ENCODE data around the gene CHSY3. TPM values are rescaled to one million over a fixed set of nuclear protein-coding genes. Genes with fewer than 3 reads are reported as not detected.
A peak's percentile ranks its signal among the peaks of the same experiment; 100 is the strongest.

The CHSY3 gene
- total RNA-seq, 1 experiment from 2014 or later, result 0.24 TPM

- H3K36me3 ChIP-seq, result no peaks in the 10 kb centered on the region
- H3K27ac ChIP-seq, result no peak overlapping the region
- H3K4me3 ChIP-seq, result no peak overlapping the region
- H3K4me1 ChIP-seq (replicated peaks), result no peaks in the 10 kb centered on the region
- H3K9me3 ChIP-seq (replicated peaks), result no peaks in the 10 kb centered on the region
- no peak for DNase-seq (ENCODE audit: low read depth in 1 of 2, low spot score in 2 of 2)
- H3K27me3 ChIP-seq (replicated peaks), result no peaks in the 10 kb centered on the region
Observed at GRCh38 chr5:130102375-130102774, 198.1 kb downstream of the CHSY3 start.

GRCh38 chr5:130102960-130103359 lies 198.7 kb downstream of the CHSY3 start:
- Histone ChIP-seq H3K27ac (no peak overlapping the region), H3K4me1 (replicated peaks) (no peaks in the 10 kb centered on the region), H3K36me3 (no peaks in the 10 kb centered on the region), H3K9me3 (replicated peaks) (no peaks in the 10 kb centered on the region), H3K4me3 (no peak overlapping the region), H3K27me3 (replicated peaks) (no peaks in the 10 kb centered on the region)
- DNase-seq (ENCODE audit: low read depth in 1 of 2, low spot score in 2 of 2), result no peak

DNA sequence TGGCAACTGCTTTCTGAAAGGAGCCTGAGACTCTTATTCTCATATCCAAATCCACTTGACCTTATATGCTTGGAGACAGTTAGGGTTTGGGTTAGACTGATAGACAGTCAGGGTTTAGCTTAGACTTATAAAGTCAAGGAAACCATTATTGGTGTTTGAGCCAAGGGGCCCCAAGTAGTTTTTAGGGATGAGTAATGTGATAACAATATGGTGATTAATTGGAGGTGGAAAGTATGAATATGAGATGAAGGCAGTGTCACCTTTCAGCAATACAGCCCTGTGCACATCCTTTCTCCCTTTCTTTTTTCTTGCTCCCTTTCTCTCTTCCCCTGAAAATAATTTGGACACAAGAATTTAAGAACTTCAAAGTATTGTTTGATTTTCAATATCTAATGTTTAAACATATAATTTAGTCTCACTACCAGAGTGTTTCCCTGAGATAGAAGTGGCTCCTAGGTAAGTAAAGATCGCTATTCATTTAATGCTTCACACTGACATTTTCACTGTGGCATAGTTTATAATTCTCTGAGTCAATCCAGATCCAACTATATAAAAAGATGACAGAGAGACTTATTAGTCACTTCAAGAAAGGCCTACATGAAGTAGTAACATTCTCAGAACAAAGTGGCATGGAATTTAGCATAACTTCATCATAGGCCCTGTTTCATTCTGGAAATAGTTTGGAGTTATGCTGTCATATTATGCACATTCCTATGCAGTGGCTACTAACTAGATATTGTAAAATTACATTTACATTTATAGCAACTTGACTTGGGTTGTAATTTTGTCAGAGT lies 200.8 kb downstream of the CHSY3 start:
- Histone ChIP-seq H3K36me3 (no peaks in the 10 kb centered on the region), H3K9me3 (replicated peaks) (no peaks in the 10 kb centered on the region), H3K4me1 (replicated peaks) (no peaks in the 10 kb centered on the region), H3K27ac (no peak overlapping the region), H3K4me3 (no peak overlapping the region), H3K27me3 (replicated peaks) (no peaks in the 10 kb centered on the region)
- DNase-seq (ENCODE audit: low read depth in 1 of 2, low spot score in 2 of 2), result no peak

DNA sequence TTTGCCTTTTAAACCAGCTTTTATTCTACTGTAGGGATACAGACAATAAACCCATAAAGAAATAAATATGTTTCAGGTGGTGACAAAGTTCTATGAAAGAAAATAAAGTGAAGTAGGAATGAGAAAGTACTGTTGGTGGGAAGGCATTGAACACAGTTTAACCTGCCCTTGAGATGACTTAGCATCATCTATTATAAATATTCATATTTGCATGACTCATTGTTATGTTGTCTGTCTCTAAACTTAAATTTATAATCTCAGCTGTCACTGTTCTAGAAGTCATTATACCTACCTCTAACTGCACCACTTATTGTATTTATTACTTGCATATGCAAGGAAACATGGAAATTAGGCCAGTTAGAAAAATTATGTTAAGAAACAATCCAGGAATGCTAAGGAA lies 202.2 kb downstream of the CHSY3 start:
- DNase-seq (ENCODE audit: low read depth in 1 of 2, low spot score in 2 of 2), result no peak
- Histone ChIP-seq H3K4me1 (replicated peaks) (no peaks in the 10 kb centered on the region), H3K4me3 (no peak overlapping the region), H3K9me3 (replicated peaks) (no peaks in the 10 kb centered on the region), H3K27me3 (replicated peaks) (no peaks in the 10 kb centered on the region; the same call in 1 of the 2 replicates), H3K36me3 (no peaks in the 10 kb centered on the region), H3K27ac (no peak overlapping the region)

DNA sequence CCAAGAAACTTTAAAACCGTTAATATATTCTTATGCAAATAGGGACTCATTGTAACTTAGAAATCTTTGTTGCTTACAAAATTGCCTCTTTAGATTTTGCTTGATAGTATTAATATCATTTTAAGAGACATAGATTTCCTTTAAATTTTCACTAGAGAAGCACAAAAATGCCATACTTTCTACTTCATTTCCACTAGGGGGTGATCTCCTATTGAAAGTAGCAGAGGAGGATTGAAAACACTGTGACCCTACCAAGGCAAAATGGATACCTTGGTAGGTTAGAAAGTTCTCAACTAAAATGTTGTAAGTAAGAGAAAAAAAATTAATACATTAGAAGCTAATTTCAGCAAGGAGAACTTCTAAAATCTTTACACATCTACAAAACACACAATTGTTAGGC lies 204.9 kb downstream of the CHSY3 start:
- Histone ChIP-seq H3K36me3 (no peaks in the 10 kb centered on the region), H3K27ac (no peak overlapping the region), H3K4me3 (no peak overlapping the region), H3K4me1 (replicated peaks) (no peaks in the 10 kb centered on the region), H3K9me3 (replicated peaks) (no peaks in the 10 kb centered on the region), H3K27me3 (replicated peaks) (no peaks in the 10 kb centered on the region; the same call in 1 of the 2 replicates)
- DNase-seq (ENCODE audit: low read depth in 1 of 2, low spot score in 2 of 2), result peak in 1 of 2 experiments; percentile 13

GRCh38 chr5:130110328-130110727 lies 206.1 kb downstream of the CHSY3 start:
- no peaks in the 10 kb centered on the region for H3K36me3 ChIP-seq
- no peak overlapping the region for H3K4me3 ChIP-seq
- no peak for DNase-seq (ENCODE audit: low read depth in 1 of 2, low spot score in 2 of 2)
- no peaks in the 10 kb centered on the region for H3K9me3 ChIP-seq (replicated peaks)
- no peaks in the 10 kb centered on the region; the same call in 1 of the 2 replicates for H3K27me3 ChIP-seq (replicated peaks)
- no peaks in the 10 kb centered on the region for H3K4me1 ChIP-seq (replicated peaks)
- H3K27ac ChIP-seq, result no peak overlapping the region

DNA sequence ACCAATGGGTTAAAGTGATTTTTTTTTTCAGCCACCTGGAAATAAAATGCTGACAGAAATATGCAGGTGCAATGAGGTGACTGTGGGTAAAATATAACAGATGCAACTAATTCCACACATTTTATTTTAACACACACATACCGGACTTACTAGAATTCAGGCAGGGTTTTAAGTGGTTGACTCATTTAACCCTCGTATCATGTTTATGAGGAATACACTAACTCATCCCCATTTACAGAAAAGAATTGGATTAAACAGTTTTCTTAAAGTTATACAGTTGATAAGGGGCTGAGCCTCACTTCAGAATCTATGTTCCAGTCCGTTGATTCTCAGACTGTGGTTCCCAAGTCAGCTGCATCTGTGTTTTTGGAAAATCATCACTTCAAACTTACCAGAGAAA lies 207.5 kb downstream of the CHSY3 start:
- no peak for DNase-seq (ENCODE audit: low read depth in 1 of 2, low spot score in 2 of 2)
- Histone ChIP-seq H3K27me3 (replicated peaks) (no peaks in the 10 kb centered on the region; the same call in 1 of the 2 replicates), H3K4me3 (no peak overlapping the region), H3K9me3 (replicated peaks) (no peaks in the 10 kb centered on the region), H3K36me3 (no peaks in the 10 kb centered on the region), H3K27ac (no peak overlapping the region), H3K4me1 (replicated peaks) (no peaks in the 10 kb centered on the region)

DNA sequence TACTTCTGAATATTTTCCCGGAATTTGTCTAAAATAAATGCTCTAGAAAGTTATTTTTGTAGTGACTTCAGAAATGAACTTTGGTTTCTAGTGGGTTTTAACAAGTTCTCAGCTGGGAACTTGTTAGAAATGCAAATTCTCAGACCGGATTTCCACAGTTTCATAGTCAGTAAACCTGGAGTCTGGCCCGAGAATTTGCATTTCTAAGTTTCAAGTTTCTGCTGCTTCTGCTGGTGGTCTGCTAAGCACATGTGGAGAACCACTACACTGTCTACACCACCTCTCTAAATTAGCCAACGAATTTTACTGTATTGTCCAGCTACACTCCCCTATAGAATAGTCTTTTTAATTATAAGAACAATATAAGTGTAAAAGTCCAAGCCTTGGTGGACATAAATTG lies 208.0 kb downstream of the CHSY3 start:
- Histone ChIP-seq H3K4me1 (replicated peaks) (no peaks in the 10 kb centered on the region), H3K9me3 (replicated peaks) (no peaks in the 10 kb centered on the region), H3K27ac (no peak overlapping the region), H3K36me3 (no peaks in the 10 kb centered on the region), H3K27me3 (replicated peaks) (no peaks in the 10 kb centered on the region; the same call in 1 of the 2 replicates), H3K4me3 (no peak overlapping the region)
- no peak for DNase-seq (ENCODE audit: low read depth in 1 of 2, low spot score in 2 of 2)

DNA sequence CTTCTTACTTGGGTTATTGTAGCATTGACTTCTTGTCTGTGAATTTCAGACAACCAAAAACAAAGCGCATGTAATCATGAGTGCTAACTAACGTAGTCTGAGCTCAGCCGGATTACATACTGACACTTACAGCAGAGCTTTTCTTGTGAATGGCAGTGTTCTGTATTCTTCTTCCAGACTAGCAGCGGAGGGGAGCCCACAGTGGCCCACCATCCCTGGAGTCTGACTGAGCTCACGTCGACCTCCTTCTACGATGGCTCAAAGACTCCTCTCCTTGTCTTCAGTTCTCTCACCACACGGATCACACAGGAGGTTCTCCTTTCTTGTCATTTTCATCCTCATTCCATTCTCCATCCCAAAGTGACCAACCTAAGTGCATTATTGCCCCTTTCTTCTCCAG lies 211.4 kb downstream of the CHSY3 start:
- no peak for DNase-seq (ENCODE audit: low read depth in 1 of 2, low spot score in 2 of 2)
- no peak overlapping the region for H3K4me3 ChIP-seq
- H3K4me1 ChIP-seq (replicated peaks), result no peaks in the 10 kb centered on the region
- no peaks in the 10 kb centered on the region; the same call in 1 of the 2 replicates for H3K27me3 ChIP-seq (replicated peaks)
- H3K27ac ChIP-seq, result no peak overlapping the region
- H3K36me3 ChIP-seq, result no peaks in the 10 kb centered on the region
- no peaks in the 10 kb centered on the region for H3K9me3 ChIP-seq (replicated peaks)

- no peaks in the 10 kb centered on the region for H3K36me3 ChIP-seq
- H3K9me3 ChIP-seq (replicated peaks), result no peaks in the 10 kb centered on the region
- no peaks in the 10 kb centered on the region for H3K27me3 ChIP-seq (replicated peaks)
- H3K27ac ChIP-seq, result no peak overlapping the region
- H3K4me3 ChIP-seq, result no peak overlapping the region
- H3K4me1 ChIP-seq (replicated peaks), result no peaks in the 10 kb centered on the region
- no peak for DNase-seq (ENCODE audit: low read depth in 1 of 2, low spot score in 2 of 2)
Observed at GRCh38 chr5:130116462-130116861, 212.2 kb downstream of the CHSY3 start.

DNA sequence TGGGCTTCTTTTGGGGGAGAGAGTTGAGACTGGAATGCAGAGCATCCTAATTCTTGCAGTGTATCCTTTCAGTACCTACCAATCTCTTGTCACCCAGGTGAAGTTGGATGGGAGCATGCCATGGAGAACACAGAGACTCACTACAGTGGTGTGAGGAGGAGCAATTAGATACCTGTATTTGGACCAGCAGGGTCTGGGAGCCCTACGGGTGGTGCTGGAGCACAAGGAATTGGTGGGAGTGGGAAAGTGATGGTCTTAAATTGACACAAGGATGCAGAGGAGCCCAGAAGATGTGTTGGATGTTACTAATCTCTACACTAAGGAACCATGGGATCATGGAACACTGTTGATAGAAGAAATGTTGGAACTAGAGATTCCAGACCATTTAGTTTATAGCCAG lies 212.7 kb downstream of the CHSY3 start:
- H3K27me3 ChIP-seq (replicated peaks), result no peaks in the 10 kb centered on the region
- no peaks in the 10 kb centered on the region for H3K9me3 ChIP-seq (replicated peaks)
- no peak for DNase-seq (ENCODE audit: low read depth in 1 of 2, low spot score in 2 of 2)
- H3K36me3 ChIP-seq, result no peaks in the 10 kb centered on the region
- H3K4me3 ChIP-seq, result no peak overlapping the region
- no peak overlapping the region for H3K27ac ChIP-seq
- no peaks in the 10 kb centered on the region for H3K4me1 ChIP-seq (replicated peaks)

DNA sequence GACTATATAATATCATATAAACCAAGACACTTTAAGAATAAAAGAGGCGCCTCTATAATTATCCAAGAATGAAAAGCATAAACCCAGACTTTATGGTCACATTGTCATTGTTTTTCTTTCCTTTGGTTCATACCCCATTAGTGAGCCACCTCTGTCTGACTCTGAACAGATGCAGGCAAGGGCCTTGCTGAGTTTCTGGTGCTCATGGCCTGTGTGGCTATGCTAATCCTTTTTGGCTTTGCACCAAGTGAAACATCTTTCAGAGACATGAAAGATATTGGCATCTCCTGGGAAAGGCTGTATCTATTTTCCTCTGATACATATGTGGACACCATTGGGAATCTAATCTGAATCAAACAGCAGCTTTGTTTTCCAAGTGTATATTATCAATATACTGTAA lies 222.5 kb downstream of the CHSY3 start:
- Histone ChIP-seq H3K9me3 (replicated peaks) (no peaks in the 10 kb centered on the region), H3K4me3 (no peak overlapping the region), H3K27ac (no peak overlapping the region), H3K4me1 (replicated peaks) (no peaks in the 10 kb centered on the region), H3K27me3 (replicated peaks) (no peaks in the 10 kb centered on the region), H3K36me3 (no peaks in the 10 kb centered on the region)
- no peak for DNase-seq (ENCODE audit: low read depth in 1 of 2, low spot score in 2 of 2)

DNA sequence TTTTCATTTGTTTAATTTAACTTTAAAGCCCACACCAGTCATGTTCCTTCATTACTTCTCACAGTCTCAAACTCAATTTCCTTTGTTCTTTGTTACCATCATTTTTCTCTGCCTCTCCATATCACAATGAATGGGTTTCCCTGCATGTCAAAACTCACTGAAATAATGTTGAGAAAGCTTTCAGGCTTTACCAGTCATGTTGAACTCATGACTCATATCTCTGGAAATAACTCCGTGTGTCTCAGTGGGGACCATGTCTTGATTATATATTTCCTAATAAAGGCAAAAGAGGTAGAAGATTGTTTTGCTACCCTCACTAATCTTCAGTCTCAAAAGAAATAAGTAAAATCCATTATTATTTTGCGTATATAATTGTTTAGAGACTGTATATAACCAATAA lies 231.2 kb downstream of the CHSY3 start:
- Histone ChIP-seq H3K27ac (no peak overlapping the region), H3K36me3 (no peaks in the 10 kb centered on the region), H3K4me3 (no peak overlapping the region), H3K4me1 (replicated peaks) (no peaks in the 10 kb centered on the region; the same call in 1 of the 2 replicates), H3K27me3 (replicated peaks) (no peaks in the 10 kb centered on the region), H3K9me3 (replicated peaks) (no peaks in the 10 kb centered on the region)
- DNase-seq (ENCODE audit: low read depth in 1 of 2, low spot score in 2 of 2), result no peak

- Histone ChIP-seq H3K27ac (no peak overlapping the region), H3K36me3 (no peaks in the 10 kb centered on the region), H3K4me3 (no peak overlapping the region), H3K4me1 (replicated peaks) (no peaks in the 10 kb centered on the region; the same call in 1 of the 2 replicates), H3K27me3 (replicated peaks) (no peaks in the 10 kb centered on the region), H3K9me3 (replicated peaks) (no peaks in the 10 kb centered on the region)
- DNase-seq (ENCODE audit: low read depth in 1 of 2, low spot score in 2 of 2), result no peak
Observed at GRCh38 chr5:130136300-130136699, 232.0 kb downstream of the CHSY3 start.

- no peaks in the 10 kb centered on the region; the same call in 1 of the 2 replicates for H3K4me1 ChIP-seq (replicated peaks)
- H3K9me3 ChIP-seq (replicated peaks), result no peaks in the 10 kb centered on the region
- DNase-seq (ENCODE audit: low read depth in 1 of 2, low spot score in 2 of 2), result no peak
- H3K4me3 ChIP-seq, result no peak overlapping the region
- H3K27ac ChIP-seq, result no peak overlapping the region
- no peaks in the 10 kb centered on the region for H3K27me3 ChIP-seq (replicated peaks)
- H3K36me3 ChIP-seq, result no peaks in the 10 kb centered on the region
Observed at GRCh38 chr5:130137681-130138080, 233.4 kb downstream of the CHSY3 start.

Data from SJSA1 (cell line).